Calu3 (cell line): Measurements from ENCODE around the gene CCDC170. TPM values are rescaled to one million over a fixed set of nuclear protein-coding genes. Genes with fewer than 3 reads are reported as not detected.

Experiments
- BruUV-seq: library from RNA; stranded (reverse); fragments of 400-500 nt; replicated peaks from 2 replicates; lab custom pipeline; 2021; lab: Mats Ljungman, UMichigan
- CTCF ChIA-PET: fragments of 300-600 bp; sonication (Branson Sonifier 250); formaldehyde crosslinking; loops from one replicate; lab custom pipeline; 2022; ENCODE audit warnings: antibody characterized with exemption; lab: Charles Lee
- DNase-seq: peaks from one replicate; pipeline ENCODE4 v3.0.0; 2022
- H3K27ac Mint-ChIP-seq: one replicate; pipeline ENCODE4 v1.8.0; 2022; ENCODE audit warnings: mixed read lengths; ENCODE audit not compliant: unreplicated experiment
- H3K27me3 Mint-ChIP-seq: one replicate; pipeline ENCODE4 v1.8.0; 2022; ENCODE audit warnings: mixed read lengths; ENCODE audit not compliant: unreplicated experiment
- H3K36me3 Mint-ChIP-seq: one replicate; pipeline ENCODE4 v1.8.0; 2022; ENCODE audit warnings: mild to moderate bottlenecking, moderate library complexity, mixed read lengths; ENCODE audit not compliant: insufficient read depth, unreplicated experiment
- H3K4me1 Mint-ChIP-seq: one replicate; pipeline ENCODE4 v1.8.0; 2022; ENCODE audit warnings: mild to moderate bottlenecking, low read depth, mixed read lengths; ENCODE audit not compliant: unreplicated experiment
- H3K4me3 Mint-ChIP-seq: one replicate; pipeline ENCODE4 v1.8.0; 2022; ENCODE audit warnings: mild to moderate bottlenecking, low read depth, moderate library complexity, mixed read lengths; ENCODE audit not compliant: unreplicated experiment
- H3K9me3 Mint-ChIP-seq: one replicate; pipeline ENCODE4 v1.8.0; 2022; ENCODE audit warnings: low read depth, mixed read lengths; ENCODE audit not compliant: unreplicated experiment
- intact Hi-C: fragments of 100-400 bp; cut with micrococcal nuclease; formaldehyde crosslinking; loops from one replicate; pipeline ENCODE4 v1.10.0; 2022; ENCODE audit not compliant: unreplicated experiment
- total RNA-seq: library from RNA; stranded (reverse); gene quantifications from 2 replicates; pipeline ENCODE4 v1.2.3, GENCODE V29; 2022
- TF ChIP-seq, protein P1 (sequence below): fragments of 200-600 bp; IDR thresholded peaks from one replicate; pipeline ENCODE4 v1.8.0; 2022; ENCODE audit warnings: antibody characterized with exemption; ENCODE audit not compliant: unreplicated experiment

Gene CCDC170
- total RNA-seq, 1 experiment from 2014 or later, result 0.26 TPM

DNA sequence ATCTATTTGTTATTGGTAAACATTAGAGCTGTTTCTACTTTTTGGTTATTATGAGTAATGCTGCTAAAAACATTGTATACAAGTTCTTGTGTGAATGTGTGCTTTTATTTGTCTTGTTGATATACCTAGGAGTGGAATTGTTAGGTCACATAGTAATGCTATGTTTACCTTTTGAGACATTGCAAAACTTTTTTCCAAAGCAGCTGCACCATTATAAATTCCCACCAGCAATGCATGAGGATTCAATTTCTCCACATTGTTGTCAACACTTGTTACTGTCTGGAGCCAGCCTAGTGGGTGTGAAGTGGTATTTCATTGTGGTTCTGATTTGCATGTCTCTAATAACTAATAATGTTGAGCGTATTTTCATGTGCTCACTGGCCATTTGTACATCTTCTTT is 145.9 kb downstream of the CCDC170 start:
- DNase-seq, result no peak
- peaks cover 2% of the 10 kb centered on the region for H3K9me3 Mint-ChIP-seq
- TF ChIP-seq, protein P1, sequence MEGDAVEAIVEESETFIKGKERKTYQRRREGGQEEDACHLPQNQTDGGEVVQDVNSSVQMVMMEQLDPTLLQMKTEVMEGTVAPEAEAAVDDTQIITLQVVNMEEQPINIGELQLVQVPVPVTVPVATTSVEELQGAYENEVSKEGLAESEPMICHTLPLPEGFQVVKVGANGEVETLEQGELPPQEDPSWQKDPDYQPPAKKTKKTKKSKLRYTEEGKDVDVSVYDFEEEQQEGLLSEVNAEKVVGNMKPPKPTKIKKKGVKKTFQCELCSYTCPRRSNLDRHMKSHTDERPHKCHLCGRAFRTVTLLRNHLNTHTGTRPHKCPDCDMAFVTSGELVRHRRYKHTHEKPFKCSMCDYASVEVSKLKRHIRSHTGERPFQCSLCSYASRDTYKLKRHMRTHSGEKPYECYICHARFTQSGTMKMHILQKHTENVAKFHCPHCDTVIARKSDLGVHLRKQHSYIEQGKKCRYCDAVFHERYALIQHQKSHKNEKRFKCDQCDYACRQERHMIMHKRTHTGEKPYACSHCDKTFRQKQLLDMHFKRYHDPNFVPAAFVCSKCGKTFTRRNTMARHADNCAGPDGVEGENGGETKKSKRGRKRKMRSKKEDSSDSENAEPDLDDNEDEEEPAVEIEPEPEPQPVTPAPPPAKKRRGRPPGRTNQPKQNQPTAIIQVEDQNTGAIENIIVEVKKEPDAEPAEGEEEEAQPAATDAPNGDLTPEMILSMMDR, result no peak
- no peak overlapping the region for H3K27ac Mint-ChIP-seq
- no peaks in the 10 kb centered on the region for H3K27me3 Mint-ChIP-seq
- no peaks in the 10 kb centered on the region for H3K36me3 Mint-ChIP-seq
- CTCF ChIA-PET, result no interaction called here
- no peak overlapping the region for H3K4me3 Mint-ChIP-seq
- intact Hi-C loops, result no loop called here
- no TSS peak for BruUV-seq
- no peaks in the 10 kb centered on the region for H3K4me1 Mint-ChIP-seq

DNA sequence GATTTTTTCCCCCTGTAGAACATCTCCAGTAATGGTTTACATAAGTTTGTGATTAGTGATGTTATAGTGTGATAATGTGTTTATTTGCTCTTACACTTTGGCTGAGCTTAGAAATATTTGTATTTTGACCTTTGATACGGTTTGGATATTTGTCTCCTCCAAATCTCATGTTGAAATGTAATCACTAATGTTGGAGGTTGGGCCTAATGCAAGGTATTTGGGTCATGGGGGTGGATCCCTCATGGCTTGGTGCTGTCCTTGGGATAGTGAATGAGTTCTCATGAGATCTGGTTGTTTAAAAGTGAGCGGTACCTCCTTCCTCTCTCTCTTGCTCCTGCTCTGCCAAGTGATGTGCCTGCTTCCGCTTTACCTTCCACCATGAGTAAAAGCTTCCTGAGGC is 147.2 kb downstream of the CCDC170 start:
- no peak for DNase-seq
- Mint-ChIP-seq H3K27me3 (no peaks in the 10 kb centered on the region), H3K9me3 (peaks cover 4% of the 10 kb centered on the region), H3K27ac (no peak overlapping the region), H3K36me3 (no peaks in the 10 kb centered on the region), H3K4me3 (no peak overlapping the region), H3K4me1 (no peaks in the 10 kb centered on the region)
- intact Hi-C loops, result no loop called here
- CTCF ChIA-PET, result no interaction called here
- no TSS peak for BruUV-seq
- TF ChIP-seq, protein P1, result no peak

DNA sequence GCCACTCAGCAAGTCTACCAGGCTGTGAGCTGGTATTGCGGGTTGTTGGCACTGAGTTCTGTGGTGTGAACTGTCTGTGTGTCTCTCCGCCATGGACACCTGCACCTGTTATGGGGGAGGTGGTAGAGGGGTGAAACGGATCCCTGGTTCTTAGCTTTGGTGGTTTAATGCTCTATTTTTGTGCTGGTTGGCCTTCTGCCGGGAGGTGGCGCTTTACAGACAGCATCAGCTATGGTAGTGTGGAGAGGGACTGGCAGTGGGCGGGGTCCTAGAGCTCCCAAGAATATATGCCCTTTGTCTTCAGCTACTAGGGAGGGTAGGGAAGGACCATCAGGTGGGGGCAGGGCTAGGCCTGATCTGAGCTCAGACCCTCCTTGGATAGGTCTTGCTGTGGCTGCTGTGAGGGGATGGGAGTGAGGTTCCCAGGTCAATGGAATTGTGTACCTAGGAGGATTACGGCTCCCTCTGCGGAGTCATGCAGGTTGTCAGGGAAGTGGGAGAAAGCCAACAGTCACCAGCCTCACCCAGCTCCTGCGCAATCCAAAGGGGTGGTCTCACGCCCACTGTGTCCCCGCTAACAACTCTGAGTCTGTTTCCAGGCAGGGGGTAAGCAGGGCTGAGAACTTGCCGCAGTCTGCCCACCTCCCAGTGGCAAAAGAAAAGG is 154.3 kb downstream of the CCDC170 start:
- no peak for DNase-seq
- CTCF ChIA-PET, result no interaction called here
- no TSS peak for BruUV-seq

DNA sequence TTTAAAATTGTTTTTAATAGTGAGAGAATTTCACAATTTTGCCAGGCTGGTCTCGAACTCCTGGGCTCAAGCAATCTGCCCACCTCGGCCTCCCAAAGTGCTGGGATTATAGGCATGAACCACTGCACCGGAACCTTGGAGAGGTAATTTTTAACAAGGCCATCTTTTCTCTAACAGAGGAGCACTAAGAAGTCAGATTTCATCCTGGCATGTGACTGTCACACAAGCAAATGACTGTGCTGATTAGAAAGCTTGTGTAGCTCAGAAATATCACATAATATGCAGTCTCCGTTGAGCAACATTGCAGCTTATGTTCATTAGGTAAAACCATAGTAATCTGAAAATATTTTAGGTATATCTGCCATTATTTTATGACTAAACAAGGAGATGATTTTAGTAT is 156.0 kb downstream of the CCDC170 start:
- no peak overlapping the region for H3K27ac Mint-ChIP-seq
- no peak for DNase-seq
- peaks cover 5% of the 10 kb centered on the region for H3K9me3 Mint-ChIP-seq
- intact Hi-C loops, result no loop called here
- CTCF ChIA-PET, result no interaction called here
- TF ChIP-seq, protein P1, result no peak
- no peaks in the 10 kb centered on the region for H3K36me3 Mint-ChIP-seq
- BruUV-seq, result no TSS peak
- H3K4me3 Mint-ChIP-seq, result no peak overlapping the region
- no peaks in the 10 kb centered on the region for H3K27me3 Mint-ChIP-seq
- H3K4me1 Mint-ChIP-seq, result no peaks in the 10 kb centered on the region

More for the DNA sequence above, 154.3 kb downstream of the CCDC170 start:
- Mint-ChIP-seq H3K27ac (no peak overlapping the region), H3K4me3 (no peak overlapping the region), H3K27me3 (no peaks in the 10 kb centered on the region), H3K36me3 (no peaks in the 10 kb centered on the region), H3K9me3 (peaks cover 2% of the 10 kb centered on the region), H3K4me1 (no peaks in the 10 kb centered on the region)
- TF ChIP-seq, protein P1, result no peak
- intact Hi-C loops, result no loop called here
